Islet of Langerhans (tissue), 1 donor: ENCODE results near the gene RHBDD1.

ENCODE experiments used
- FAIRE-seq: peaks from one replicate; lab custom pipeline; 2011; peaks lifted over from hg19 to GRCh38; lab: Jason Lieb, UNC

Gene RHBDD1

DNA sequence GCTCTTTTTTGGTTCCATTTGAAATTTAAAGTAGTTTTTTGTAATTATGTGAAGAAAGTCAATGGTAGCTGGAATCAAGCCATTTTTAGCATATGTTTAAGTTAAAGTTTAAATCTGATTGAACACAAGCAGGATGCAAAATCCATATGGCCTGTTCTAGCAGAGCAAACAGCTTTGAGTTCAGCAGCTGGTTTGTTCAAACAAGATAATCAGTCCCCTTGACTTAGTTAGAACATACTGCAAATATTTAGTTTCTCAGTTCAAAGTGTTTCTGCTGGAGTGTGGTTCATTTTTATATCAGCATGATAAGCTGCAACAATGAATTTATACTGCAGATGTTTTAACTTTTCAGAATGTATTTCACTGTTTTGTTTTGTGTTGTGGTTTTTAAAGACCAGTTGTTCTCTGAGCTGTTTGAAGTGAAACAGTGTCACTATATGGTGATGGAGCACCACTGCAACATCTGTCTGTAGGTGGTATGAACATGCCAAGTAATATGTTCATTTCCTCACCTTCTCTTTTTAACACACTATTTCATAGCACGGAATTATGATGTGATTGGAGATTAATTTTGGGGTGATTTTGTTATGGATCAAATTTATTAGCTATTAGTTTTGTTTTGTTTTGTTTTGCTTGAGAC is 202.8 kb downstream of the RHBDD1 start:
- no peak for FAIRE-seq

DNA sequence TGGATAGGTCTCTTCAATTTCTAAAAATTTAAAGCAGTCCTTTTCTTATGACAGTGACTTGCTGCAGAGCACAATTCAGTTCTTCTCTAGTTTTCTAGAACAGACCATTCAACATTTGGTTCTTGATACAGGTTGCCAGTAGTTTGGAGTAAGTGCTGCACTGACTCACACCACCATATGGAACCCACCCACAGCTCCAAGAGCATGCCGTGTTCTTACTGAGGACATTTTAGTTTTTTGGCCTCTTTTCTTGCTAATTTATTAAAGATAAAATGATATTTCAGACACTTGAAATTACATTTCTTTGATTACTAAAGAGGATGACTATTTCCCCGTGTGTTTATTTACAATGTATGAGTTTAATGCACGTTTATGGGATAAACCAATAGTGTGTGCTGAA is 208.1 kb downstream of the RHBDD1 start:
- no peak for FAIRE-seq
